GM12878 (cell line): ENCODE data around the gene PSME3IP1. TPM values are rescaled to one million over a fixed set of nuclear protein-coding genes. Genes with fewer than 3 reads are reported as not detected.

Source experiments
- ATAC-seq: fragments of 200-7000 bp; cut with Tn5 transposase; 3 replicates; pipeline ENCODE4 v1.9.1; 2020; ENCODE audit warnings: mild to moderate bottlenecking, moderate library complexity
- BruUV-seq: library from RNA; stranded (reverse); fragments of 400-500 nt; replicated peaks from 2 replicates; lab custom pipeline; 2021; lab: Mats Ljungman, UMichigan
- CTCF ChIA-PET: fragments of 300-600 bp; sonication (Branson Sonifier 250); formaldehyde crosslinking; extraction: SDS; loops from one replicate; lab custom pipeline; 2021; ENCODE audit warnings: inconsistent platforms; lab: Yijun Ruan, JAX
- POLR2A ChIA-PET: fragments of 350-600 bp; formaldehyde crosslinking; extraction: SDS; loops from one replicate; lab custom pipeline; 2021; ENCODE audit warnings: inconsistent platforms; lab: Charles Lee
- RAD21 ChIA-PET: fragments of 300-600 bp; sonication (Branson Sonifier 250); formaldehyde crosslinking; loops from one replicate; lab custom pipeline; 2023; ENCODE audit warnings: antibody characterized with exemption; ENCODE audit not compliant: unreplicated experiment; lab: Charles Lee
- SMC1A ChIA-PET: fragments of 300-600 bp; sonication (Branson Sonifier 250); formaldehyde crosslinking; loops from one replicate; lab custom pipeline; 2023; ENCODE audit not compliant: unreplicated experiment, uncharacterized antibody; lab: Charles Lee
- DNase-seq: peaks from one replicate; pipeline ENCODE4 v3.0.0-alpha.2; 2011; ENCODE audit warnings: low read depth, low spot score
- FAIRE-seq: peaks from 3 replicates; lab custom pipeline; 2011; peaks lifted over from hg19 to GRCh38; lab: Jason Lieb, UNC
- H2AFZ ChIP-seq: 2 replicates; pipeline ENCODE4 v1.6.0; 2011; ENCODE audit warnings: low read depth, low read length, control low read depth; ENCODE audit not compliant: control insufficient read depth
- H3K27ac ChIP-seq: 2 replicates; pipeline ENCODE4 v1.5.1; 2011; ENCODE audit warnings: control low read depth; ENCODE audit not compliant: control insufficient read depth, insufficient read depth
- H3K27me3 ChIP-seq, 2 experiments: replicated peaks in 1 of 2; 2 replicates each; pipeline versions ENCODE4 v1.6.0 to v1.6.1; 2011; ENCODE audit warnings: low read length in 1 of 2; ENCODE audit not compliant: control insufficient read depth in 2 of 2, insufficient read depth in 2 of 2
- H3K36me3 ChIP-seq, 2 experiments: 2 replicates each; pipeline ENCODE4 v1.5.1; 2011; ENCODE audit warnings: low read length in 1 of 2; ENCODE audit not compliant: control insufficient read depth in 2 of 2, insufficient read depth in 2 of 2
- H3K4me1 ChIP-seq: 2 replicates; pipeline ENCODE4 v1.6.1; 2011; ENCODE audit warnings: mild to moderate bottlenecking, low read length, moderate library complexity, mixed read lengths; ENCODE audit not compliant: control insufficient read depth, insufficient read depth
- H3K4me2 ChIP-seq: 2 replicates; pipeline ENCODE4 v1.6.0; 2011; ENCODE audit warnings: control low read depth; ENCODE audit not compliant: control insufficient read depth, insufficient read depth
- H3K4me3 ChIP-seq: fragments of 200-600 bp; sonication (generic); 2 replicates; pipeline ENCODE4 v1.5.1; 2016
- H3K79me2 ChIP-seq: 2 replicates; pipeline ENCODE4 v1.6.0; 2011; ENCODE audit warnings: low read length; ENCODE audit not compliant: control insufficient read depth, insufficient read depth
- H3K9ac ChIP-seq: 2 replicates; pipeline ENCODE4 v1.8.0; 2011; ENCODE audit warnings: low read length, control low read depth, mixed read lengths; ENCODE audit not compliant: control insufficient read depth, insufficient read depth
- H3K9me3 ChIP-seq: replicated peaks from 3 replicates; pipeline ENCODE4 v1.5.1; 2011; ENCODE audit warnings: mild to moderate bottlenecking, low read length; ENCODE audit not compliant: control insufficient read depth, insufficient read depth
- H4K20me1 ChIP-seq: 2 replicates; pipeline ENCODE4 v1.6.0; 2011; ENCODE audit not compliant: control insufficient read depth, insufficient read depth
- CEBPB ChIP-seq, 2 experiments: fragments of 150-350 bp in 1 of 2; IDR thresholded peaks; 2 replicates each; pipeline ENCODE4 v1.6.1; 2012 to 2014; ENCODE audit warnings: low read depth in 2 of 2, low read length in 2 of 2, borderline replicate concordance in 1 of 2, inconsistent platforms in 1 of 2
- IKZF1 ChIP-seq: fragments of 450-650 bp; conservative IDR thresholded peaks from 2 replicates; pipeline ENCODE4 v1.6.1; 2017; ENCODE audit warnings: antibody characterized with exemption, mild to moderate bottlenecking
- MYB ChIP-seq: fragments of 150-350 bp; IDR thresholded peaks from 2 replicates; pipeline ENCODE4 v1.6.1; 2014; ENCODE audit warnings: mild to moderate bottlenecking, low read depth, low read length, borderline replicate concordance
- POLR2AphosphoS2 ChIP-seq: IDR thresholded peaks from 2 replicates; pipeline ENCODE4 v1.6.1; 2011; ENCODE audit warnings: low read depth, mild to moderate bottlenecking, low read length, improper control_type of control experiment, moderate library complexity
- RAD51 ChIP-seq: fragments of 450-650 bp; IDR thresholded peaks from 2 replicates; pipeline ENCODE4 v1.6.1; 2016; ENCODE audit warnings: moderate library complexity, mild to moderate bottlenecking, inconsistent platforms
- SMC3 ChIP-seq: IDR thresholded peaks from 2 replicates; pipeline ENCODE4 v1.6.1; 2011; ENCODE audit warnings: low read length, improper control_type of control experiment, borderline replicate concordance
- ZNF274 ChIP-seq: IDR thresholded peaks from one replicate; pipeline ENCODE4 v1.8.0; 2011; ENCODE audit not compliant: insufficient read length, insufficient read depth
- ZSCAN29 ChIP-seq: fragments of 450-650 bp; IDR thresholded peaks from 2 replicates; pipeline ENCODE4 v1.6.1; 2017; ENCODE audit warnings: mild to moderate bottlenecking, moderate library complexity
- WGBS: methylation state at CpG from one replicate; pipeline ENCODE4 v1.1.6; 2016; ENCODE audit warnings: low lambda C conversion rate; ENCODE audit not compliant: insufficient replicate concordance, insufficient coverage; ENCODE audit errors: missing lambda C conversion rate; 5-methylcytosine and 5-hydroxymethylcytosine counted together
- in situ Hi-C: fragments of 300-500 bp; cut with MboI; formaldehyde crosslinking; loops from 9 replicates; pipeline ENCODE4 v1.14.3; 2018; ENCODE audit warnings: mixed read lengths
- intact Hi-C: fragments of 100-400 bp; cut with micrococcal nuclease; formaldehyde crosslinking; loops from one replicate; pipeline ENCODE4 v1.14.2; 2022; ENCODE audit not compliant: unreplicated experiment
- polyA plus RNA-seq, 11 experiments: library from polyadenylated mRNA; depleted of rRNA in 4 of 11; unstranded in 6 of 11; stranded (reverse) in 5 of 11; fragments of >200 nt; fragmentation: Nextera tagmentation in 4 of 11; fragmentation: Illumina TruSeq in 1 of 11; extraction: Ambion mirVana in 4 of 11; extraction: Trizol in 1 of 11; gene quantifications; 1 replicate in 1 of 11; 2 replicates in 10 of 11; pipeline versions ENCODE4 v1.2.1 to v1.2.3, GENCODE V29; 2011 to 2016; ENCODE audit warnings: inconsistent platforms in 2 of 11, missing spikeins in 2 of 11, low read depth in 1 of 11
- total RNA-seq, 4 experiments: library from RNA; depleted of rRNA in 3 of 4; stranded (reverse); fragments of >200 nt in 3 of 4; fragmentation: Illumina TruSeq in 1 of 4; extraction: Trizol in 1 of 4; gene quantifications; 2 replicates each; pipeline versions ENCODE4 v1.2.1 to v1.2.3, GENCODE V29; 2013 to 2021
- TF ChIP-seq, protein P1 (sequence below): fragments of 450-650 bp; IDR thresholded peaks from 2 replicates; pipeline ENCODE4 v1.6.1; 2016; ENCODE audit warnings: mild to moderate bottlenecking
- TF ChIP-seq, protein P2 (sequence below): IDR thresholded peaks from 2 replicates; pipeline ENCODE4 v1.6.1; 2012; ENCODE audit warnings: mild to moderate bottlenecking, low read depth, low read length
- TF ChIP-seq, protein P3 (sequence below): IDR thresholded peaks from 2 replicates; pipeline ENCODE4 v1.6.1; 2011; ENCODE audit warnings: low read depth, low read length, improper control_type of control experiment, borderline replicate concordance

PSME3IP1 gene
- total and polyA plus RNA-seq, 10 of the 15 experiments (the other 5 are each of a cell fraction or from before 2014, with no cell fraction given) = 67.9 to 174 (median 111) TPM

DNA sequence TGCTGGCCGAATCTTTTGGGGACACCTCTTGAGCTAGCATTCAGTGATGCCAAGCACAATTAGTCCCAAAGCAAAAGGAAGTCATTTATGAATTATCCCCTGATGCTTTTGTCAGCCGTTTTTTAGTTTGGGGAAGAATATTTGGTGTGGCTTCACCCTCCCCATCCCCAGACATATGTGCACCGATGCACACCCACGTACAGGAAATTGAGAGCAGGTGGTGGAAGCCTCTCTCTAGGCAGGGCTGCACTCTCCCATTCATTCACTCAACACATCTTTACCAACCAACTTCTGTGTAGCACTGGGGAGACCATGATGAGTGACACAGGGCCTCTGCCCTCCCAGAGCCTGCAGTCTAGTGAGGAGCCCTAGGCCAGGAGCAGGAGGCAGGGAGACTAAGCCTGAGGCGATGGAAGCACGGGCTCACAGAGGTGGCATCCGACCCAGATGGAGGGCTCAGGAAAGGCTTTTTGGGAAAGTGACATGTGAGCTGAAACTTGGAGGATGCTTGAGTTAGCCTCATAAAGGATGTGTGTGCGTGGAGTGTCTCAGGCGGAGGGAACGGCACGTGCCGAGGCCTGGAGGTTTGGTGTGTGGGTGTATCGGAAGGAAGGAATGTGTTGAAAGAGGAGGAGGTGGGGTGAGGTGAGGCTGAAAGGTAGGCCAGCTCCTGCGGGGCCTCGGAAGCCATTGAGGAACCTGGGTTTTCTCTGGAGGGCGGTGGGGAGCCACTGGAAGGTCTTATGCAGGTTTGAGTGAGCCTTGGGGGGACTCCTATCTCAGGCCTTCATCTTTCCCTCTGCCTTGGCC, 43.8 kb downstream of the PSME3IP1 start (continued):
- TF ChIP-seq CEBPB (IDR thresholded peaks at IDR 0.05; ENCODE audit: borderline replicate concordance in 1 of 2, low read depth in 2 of 2, low read length in 2 of 2) (no peak), IKZF1 (0 out of 2 replicates have a peak, but pooled peaks have one; percentile 11), ZSCAN29 (no peak)
- TF ChIP-seq, protein P1, sequence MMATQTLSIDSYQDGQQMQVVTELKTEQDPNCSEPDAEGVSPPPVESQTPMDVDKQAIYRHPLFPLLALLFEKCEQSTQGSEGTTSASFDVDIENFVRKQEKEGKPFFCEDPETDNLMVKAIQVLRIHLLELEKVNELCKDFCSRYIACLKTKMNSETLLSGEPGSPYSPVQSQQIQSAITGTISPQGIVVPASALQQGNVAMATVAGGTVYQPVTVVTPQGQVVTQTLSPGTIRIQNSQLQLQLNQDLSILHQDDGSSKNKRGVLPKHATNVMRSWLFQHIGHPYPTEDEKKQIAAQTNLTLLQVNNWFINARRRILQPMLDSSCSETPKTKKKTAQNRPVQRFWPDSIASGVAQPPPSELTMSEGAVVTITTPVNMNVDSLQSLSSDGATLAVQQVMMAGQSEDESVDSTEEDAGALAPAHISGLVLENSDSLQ = peak; percentile 55; the same call in 1 of the 2 replicates

DNA sequence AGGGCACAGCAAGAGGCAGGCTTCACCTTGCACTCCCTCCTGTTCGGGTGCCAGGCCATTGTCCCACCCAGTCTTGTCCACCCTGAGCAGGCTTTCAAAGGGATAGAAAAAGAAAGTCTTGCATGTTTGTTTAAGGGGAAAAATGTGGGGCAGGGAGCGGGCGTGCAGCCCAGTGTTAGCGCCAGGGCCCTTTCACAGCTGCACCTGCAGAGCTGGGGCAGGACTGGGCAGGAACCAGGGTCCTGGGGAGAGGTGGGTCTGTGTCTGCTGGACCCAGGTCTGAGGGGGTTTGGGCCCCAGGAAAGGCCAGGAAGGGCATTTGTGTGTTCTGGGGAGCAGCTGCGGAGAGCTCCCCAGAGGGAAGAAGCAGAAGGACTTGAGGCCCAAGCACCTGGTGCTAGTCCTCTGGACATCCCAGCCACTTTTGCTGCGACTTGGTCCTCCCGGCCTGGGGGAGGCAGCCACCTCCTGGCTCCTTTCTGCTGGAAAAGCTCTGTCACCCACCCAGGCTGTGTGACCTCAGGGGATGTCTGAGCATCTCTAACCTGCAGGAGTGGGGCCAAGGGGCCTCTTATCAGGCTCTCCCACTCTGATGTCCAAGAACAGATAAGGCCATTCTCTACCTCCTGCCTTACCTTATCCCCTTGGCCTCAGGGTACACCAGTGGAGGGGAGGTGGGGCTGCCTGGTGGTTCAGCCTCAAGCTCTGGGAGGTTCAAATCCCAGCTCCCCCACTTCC, 44.7 kb downstream of the PSME3IP1 start:
- BruUV-seq = no TSS peak
- no peaks in the 10 kb centered on the region for H3K36me3 ChIP-seq
- RAD21 ChIA-PET = interaction anchor here (0.7 to 1.4 kb wide), 2 partner anchors 14 to 48 kb away, joined by 3 to 5 read pairs; partner anchors contain the start of gene CPNE2
- H4K20me1 ChIP-seq = no peaks in the 10 kb centered on the region
- 80% methylated on average over 7 of the region's 7 CpGs for WGBS
- SMC1A ChIA-PET = no interaction called here
- H3K9me3 ChIP-seq = no peaks in the 10 kb centered on the region
- CTCF ChIA-PET = interaction anchor here (0.9 to 1.5 kb wide), 4 partner anchors 13 to 57 kb away, joined by 3 to 9 read pairs (median 4); partner anchors contain the start of gene CPNE2
- no peak overlapping the region for H3K9ac ChIP-seq
- ATAC-seq (peak; percentile 9), DNase-seq (no peak), FAIRE-seq (no peak)
- intact Hi-C loops = no loop called here
- peaks cover 11% of the 10 kb centered on the region for H3K4me1 ChIP-seq
- H3K79me2 ChIP-seq = no peaks in the 10 kb centered on the region
- POLR2A ChIA-PET = interaction anchor here (0.8 to 1.8 kb wide), 3 partner anchors 9 to 45 kb away, joined by 3 to 7 read pairs (median 3); partner anchors contain the start of genes PSME3IP1 and RSPRY1
- no peaks in the 10 kb centered on the region for H3K27me3 ChIP-seq
- in situ Hi-C loops = no loop called here
- H3K27ac ChIP-seq = no peak overlapping the region
- H2AFZ ChIP-seq = no peak overlapping the region
- H3K4me3 ChIP-seq = no peak overlapping the region
- H3K4me2 ChIP-seq = no peak overlapping the region
- TF ChIP-seq MYB (no peak), POLR2AphosphoS2 (no peak), SMC3 (no peak), ZNF274 (no peak), RAD51 (no peak)
- TF ChIP-seq, protein P2, sequence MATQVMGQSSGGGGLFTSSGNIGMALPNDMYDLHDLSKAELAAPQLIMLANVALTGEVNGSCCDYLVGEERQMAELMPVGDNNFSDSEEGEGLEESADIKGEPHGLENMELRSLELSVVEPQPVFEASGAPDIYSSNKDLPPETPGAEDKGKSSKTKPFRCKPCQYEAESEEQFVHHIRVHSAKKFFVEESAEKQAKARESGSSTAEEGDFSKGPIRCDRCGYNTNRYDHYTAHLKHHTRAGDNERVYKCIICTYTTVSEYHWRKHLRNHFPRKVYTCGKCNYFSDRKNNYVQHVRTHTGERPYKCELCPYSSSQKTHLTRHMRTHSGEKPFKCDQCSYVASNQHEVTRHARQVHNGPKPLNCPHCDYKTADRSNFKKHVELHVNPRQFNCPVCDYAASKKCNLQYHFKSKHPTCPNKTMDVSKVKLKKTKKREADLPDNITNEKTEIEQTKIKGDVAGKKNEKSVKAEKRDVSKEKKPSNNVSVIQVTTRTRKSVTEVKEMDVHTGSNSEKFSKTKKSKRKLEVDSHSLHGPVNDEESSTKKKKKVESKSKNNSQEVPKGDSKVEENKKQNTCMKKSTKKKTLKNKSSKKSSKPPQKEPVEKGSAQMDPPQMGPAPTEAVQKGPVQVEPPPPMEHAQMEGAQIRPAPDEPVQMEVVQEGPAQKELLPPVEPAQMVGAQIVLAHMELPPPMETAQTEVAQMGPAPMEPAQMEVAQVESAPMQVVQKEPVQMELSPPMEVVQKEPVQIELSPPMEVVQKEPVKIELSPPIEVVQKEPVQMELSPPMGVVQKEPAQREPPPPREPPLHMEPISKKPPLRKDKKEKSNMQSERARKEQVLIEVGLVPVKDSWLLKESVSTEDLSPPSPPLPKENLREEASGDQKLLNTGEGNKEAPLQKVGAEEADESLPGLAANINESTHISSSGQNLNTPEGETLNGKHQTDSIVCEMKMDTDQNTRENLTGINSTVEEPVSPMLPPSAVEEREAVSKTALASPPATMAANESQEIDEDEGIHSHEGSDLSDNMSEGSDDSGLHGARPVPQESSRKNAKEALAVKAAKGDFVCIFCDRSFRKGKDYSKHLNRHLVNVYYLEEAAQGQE = no peak
- TF ChIP-seq, protein P3, sequence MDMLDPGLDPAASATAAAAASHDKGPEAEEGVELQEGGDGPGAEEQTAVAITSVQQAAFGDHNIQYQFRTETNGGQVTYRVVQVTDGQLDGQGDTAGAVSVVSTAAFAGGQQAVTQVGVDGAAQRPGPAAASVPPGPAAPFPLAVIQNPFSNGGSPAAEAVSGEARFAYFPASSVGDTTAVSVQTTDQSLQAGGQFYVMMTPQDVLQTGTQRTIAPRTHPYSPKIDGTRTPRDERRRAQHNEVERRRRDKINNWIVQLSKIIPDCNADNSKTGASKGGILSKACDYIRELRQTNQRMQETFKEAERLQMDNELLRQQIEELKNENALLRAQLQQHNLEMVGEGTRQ = no peak
